CD4-positive, alpha-beta T cell treated with Interleukin-15 for 4 hours (primary cell): ENCODE measurements around the gene ANKRD37.
"Not testable (repeated sequence)": the region's sequence is repeated elsewhere in the genome, so short reads cannot be mapped to it uniquely, and the experiment has no call there.

Experiments
- DNase-seq: peaks from one replicate; pipeline ENCODE4 v3.0.0-alpha.2; 2020; ENCODE audit warnings: low spot score

The ANKRD37 gene

GRCh38 chr4:185396724-185397385, at the start of gene ANKRD37:
Gene ANKRD37, plus strand, starts transcription at chr4:185396841. Its CDS starts 83 bp downstream, at chr4:185396924.
- DNase-seq, result no peak

GRCh38 chr4:185346975-185347601, 49.6 kb upstream of the ANKRD37 start:
- DNase-seq, result no peak

- DNase-seq, result no peak
Observed at GRCh38 chr4:185351691-185352090, 45.0 kb upstream of the ANKRD37 start.

GRCh38 chr4:185352202-185352601, 44.4 kb upstream of the ANKRD37 start:
- no peak for DNase-seq

- no peak for DNase-seq
Observed at GRCh38 chr4:185352741-185353140, 43.9 kb upstream of the ANKRD37 start.

GRCh38 chr4:185357211-185357610, 39.4 kb upstream of the ANKRD37 start:
- DNase-seq, result no peak

- no peak for DNase-seq
Observed at GRCh38 chr4:185357733-185358440, 38.8 kb upstream of the ANKRD37 start.

- DNase-seq, result no peak
Observed at GRCh38 chr4:185358514-185358913, 38.1 kb upstream of the ANKRD37 start.

GRCh38 chr4:185358959-185359358, 37.7 kb upstream of the ANKRD37 start:
- DNase-seq, result no peak

GRCh38 chr4:185359767-185360446, 36.7 kb upstream of the ANKRD37 start:
- DNase-seq, result no peak

- DNase-seq, result no peak
Observed at GRCh38 chr4:185361872-185362271, 34.8 kb upstream of the ANKRD37 start.

GRCh38 chr4:185362570-185362969, 34.1 kb upstream of the ANKRD37 start:
- DNase-seq, result not testable (repeated sequence)

- no peak for DNase-seq
Observed at GRCh38 chr4:185363251-185363650, 33.4 kb upstream of the ANKRD37 start.

GRCh38 chr4:185364886-185365285, 31.8 kb upstream of the ANKRD37 start:
- DNase-seq, result no peak

GRCh38 chr4:185369731-185370130, 26.9 kb upstream of the ANKRD37 start:
- no peak for DNase-seq

- no peak for DNase-seq
Observed at GRCh38 chr4:185370268-185370949, 26.2 kb upstream of the ANKRD37 start.

GRCh38 chr4:185371702-185372101, 24.9 kb upstream of the ANKRD37 start:
- DNase-seq, result no peak

- no peak for DNase-seq
Observed at GRCh38 chr4:185374027-185374426, 22.6 kb upstream of the ANKRD37 start.

GRCh38 chr4:185374573-185374972, 22.1 kb upstream of the ANKRD37 start:
- no peak for DNase-seq

GRCh38 chr4:185378264-185378663, 18.4 kb upstream of the ANKRD37 start:
- no peak for DNase-seq

- no peak for DNase-seq
Observed at GRCh38 chr4:185379326-185380295, 17.0 kb upstream of the ANKRD37 start.
